Measurements from ENCODE around the gene BRPF1. TPM values are rescaled to one million over a fixed set of nuclear protein-coding genes. Genes with fewer than 3 reads are reported as not detected.

The BRPF1 gene
- total RNA-seq, 1 donor from 2014 or later = 23.0 TPM

DNA sequence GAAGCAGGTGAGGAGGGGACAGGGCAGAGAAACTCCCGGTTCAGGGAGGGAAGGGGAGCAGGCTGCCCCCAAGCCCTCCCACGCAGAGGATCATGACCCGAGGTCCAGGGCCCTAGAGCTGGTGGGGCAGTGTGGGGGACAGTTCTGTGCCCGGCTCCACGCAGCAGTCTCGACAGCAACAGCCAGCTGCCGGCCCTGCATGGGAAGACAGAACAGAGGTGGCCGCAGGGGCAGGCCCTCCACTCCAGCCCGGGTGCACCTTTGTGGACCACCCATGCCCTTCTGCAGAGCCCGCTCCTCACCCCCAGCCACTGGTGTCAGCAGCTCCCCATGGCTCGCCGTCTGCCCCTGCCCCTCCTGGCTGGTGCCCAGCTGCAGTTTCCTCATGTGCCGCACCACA, 25.9 kb downstream of the BRPF1 start:
- TF ChIP-seq, protein P1, sequence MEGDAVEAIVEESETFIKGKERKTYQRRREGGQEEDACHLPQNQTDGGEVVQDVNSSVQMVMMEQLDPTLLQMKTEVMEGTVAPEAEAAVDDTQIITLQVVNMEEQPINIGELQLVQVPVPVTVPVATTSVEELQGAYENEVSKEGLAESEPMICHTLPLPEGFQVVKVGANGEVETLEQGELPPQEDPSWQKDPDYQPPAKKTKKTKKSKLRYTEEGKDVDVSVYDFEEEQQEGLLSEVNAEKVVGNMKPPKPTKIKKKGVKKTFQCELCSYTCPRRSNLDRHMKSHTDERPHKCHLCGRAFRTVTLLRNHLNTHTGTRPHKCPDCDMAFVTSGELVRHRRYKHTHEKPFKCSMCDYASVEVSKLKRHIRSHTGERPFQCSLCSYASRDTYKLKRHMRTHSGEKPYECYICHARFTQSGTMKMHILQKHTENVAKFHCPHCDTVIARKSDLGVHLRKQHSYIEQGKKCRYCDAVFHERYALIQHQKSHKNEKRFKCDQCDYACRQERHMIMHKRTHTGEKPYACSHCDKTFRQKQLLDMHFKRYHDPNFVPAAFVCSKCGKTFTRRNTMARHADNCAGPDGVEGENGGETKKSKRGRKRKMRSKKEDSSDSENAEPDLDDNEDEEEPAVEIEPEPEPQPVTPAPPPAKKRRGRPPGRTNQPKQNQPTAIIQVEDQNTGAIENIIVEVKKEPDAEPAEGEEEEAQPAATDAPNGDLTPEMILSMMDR (IDR thresholded peaks at IDR 0.05) = no peak
- Mint-ChIP-seq H3K9me3 (ENCODE audit: unreplicated experiment) (no peaks in the 10 kb centered on the region), H3K4me3 (ENCODE audit: unreplicated experiment) (no peak overlapping the region), H3K36me3 (ENCODE audit: unreplicated experiment) (peaks cover 23% of the 10 kb centered on the region), H3K27me3 (ENCODE audit: unreplicated experiment) (no peaks in the 10 kb centered on the region), H3K27ac (ENCODE audit: unreplicated experiment) (no peak overlapping the region), H3K4me1 (ENCODE audit: unreplicated experiment) (peaks cover 9% of the 10 kb centered on the region)
- no peak for DNase-seq (ENCODE audit: extremely low spot score, unreplicated experiment)

DNA sequence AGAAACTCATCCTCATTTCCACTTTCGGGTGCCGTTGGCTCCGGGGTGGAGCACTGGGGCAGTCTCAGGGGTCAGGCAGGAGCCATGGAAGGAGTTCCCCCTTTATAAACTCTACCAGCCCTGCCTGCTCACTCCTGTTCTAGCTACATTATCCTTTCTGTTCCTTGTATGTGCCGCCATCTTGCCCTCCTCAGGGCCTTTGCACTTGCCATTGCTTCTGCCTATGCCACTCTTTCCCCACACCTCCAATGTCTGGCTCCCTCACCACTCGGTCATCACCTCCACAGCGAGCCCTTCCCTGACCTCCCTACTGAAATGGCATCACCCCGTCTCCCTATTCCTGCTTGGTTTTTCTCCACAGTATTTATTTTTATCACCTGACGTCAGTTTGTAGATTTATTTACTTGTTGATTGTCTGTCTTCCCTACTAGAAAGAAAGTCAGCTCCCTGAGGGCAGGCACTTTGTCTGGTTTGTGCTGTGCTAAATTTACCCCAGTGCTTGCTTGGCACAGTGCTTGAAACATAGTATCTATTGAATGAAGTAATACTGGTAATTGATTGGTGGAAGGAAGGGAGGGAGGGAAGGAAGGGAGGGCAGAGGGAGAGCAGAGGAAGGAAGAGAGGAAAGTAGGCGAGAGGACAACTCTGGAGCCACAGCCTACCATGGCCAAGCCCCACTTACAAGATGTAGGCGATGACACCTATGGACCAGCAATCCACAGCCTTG, 29.4 kb downstream of the BRPF1 start:
- Mint-ChIP-seq H3K4me3 (ENCODE audit: unreplicated experiment) (no peak overlapping the region), H3K27me3 (ENCODE audit: unreplicated experiment) (no peaks in the 10 kb centered on the region), H3K27ac (ENCODE audit: unreplicated experiment) (no peak overlapping the region), H3K4me1 (ENCODE audit: unreplicated experiment) (no peaks in the 10 kb centered on the region), H3K9me3 (ENCODE audit: unreplicated experiment) (no peaks in the 10 kb centered on the region), H3K36me3 (ENCODE audit: unreplicated experiment) (peaks cover 19% of the 10 kb centered on the region)
- no peak for DNase-seq (ENCODE audit: extremely low spot score, unreplicated experiment)
- TF ChIP-seq, protein P1 (IDR thresholded peaks at IDR 0.05) = no peak

DNA sequence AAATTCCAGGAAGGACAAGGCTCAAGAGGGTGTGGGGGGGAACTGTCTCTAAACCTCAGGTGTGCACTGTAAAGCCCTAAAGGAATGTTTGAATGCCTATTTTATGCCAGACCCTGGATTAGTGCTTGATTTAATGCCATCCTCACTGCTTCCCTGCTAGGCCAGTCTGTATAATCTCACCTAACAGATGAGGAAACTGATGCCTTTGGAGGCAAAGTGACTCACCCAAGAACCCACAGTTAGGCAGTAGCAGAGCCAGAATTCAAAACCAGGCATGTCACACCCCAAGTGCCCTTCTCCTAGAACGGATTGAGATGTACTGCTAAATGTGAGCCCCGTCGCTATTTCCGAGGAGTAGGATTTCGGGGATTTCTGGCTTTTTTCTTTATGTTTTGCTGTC, 30.4 kb downstream of the BRPF1 start:
- no peaks in the 10 kb centered on the region for H3K27me3 Mint-ChIP-seq (ENCODE audit: unreplicated experiment)
- DNase-seq (ENCODE audit: extremely low spot score, unreplicated experiment) = no peak
- no peak overlapping the region for H3K27ac Mint-ChIP-seq (ENCODE audit: unreplicated experiment)
- peaks cover 13% of the 10 kb centered on the region for H3K36me3 Mint-ChIP-seq (ENCODE audit: unreplicated experiment)
- TF ChIP-seq, protein P1 (IDR thresholded peaks at IDR 0.05) = no peak
- H3K4me3 Mint-ChIP-seq (ENCODE audit: unreplicated experiment) = no peak overlapping the region
- H3K9me3 Mint-ChIP-seq (ENCODE audit: unreplicated experiment) = no peaks in the 10 kb centered on the region
- H3K4me1 Mint-ChIP-seq (ENCODE audit: unreplicated experiment) = peaks cover 2% of the 10 kb centered on the region

DNA sequence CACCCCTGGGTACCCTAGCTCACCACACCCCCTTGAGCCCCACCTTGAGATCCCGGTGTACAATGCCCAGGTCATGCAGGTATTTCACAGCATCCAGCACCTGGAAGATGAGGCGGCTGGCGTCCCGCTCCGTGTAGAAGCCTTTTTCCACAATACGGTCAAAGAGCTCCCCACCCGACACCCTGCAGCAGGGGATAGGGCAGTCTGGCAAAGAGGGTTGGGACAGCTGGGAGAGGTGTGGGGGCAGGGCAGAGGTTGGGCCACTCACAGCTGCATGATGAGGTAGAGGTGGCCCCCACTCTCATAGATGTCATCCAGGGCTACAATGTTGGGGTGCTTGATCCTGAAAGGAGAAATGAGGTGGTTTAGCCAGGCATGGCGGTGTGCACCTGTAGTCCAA, 31.3 kb downstream of the BRPF1 start:
- TF ChIP-seq, protein P1 (IDR thresholded peaks at IDR 0.05) = no peak
- Mint-ChIP-seq H3K36me3 (ENCODE audit: unreplicated experiment) (peaks cover 13% of the 10 kb centered on the region), H3K27ac (ENCODE audit: unreplicated experiment) (no peak overlapping the region), H3K9me3 (ENCODE audit: unreplicated experiment) (no peaks in the 10 kb centered on the region), H3K27me3 (ENCODE audit: unreplicated experiment) (no peaks in the 10 kb centered on the region), H3K4me1 (ENCODE audit: unreplicated experiment) (peaks cover 9% of the 10 kb centered on the region), H3K4me3 (ENCODE audit: unreplicated experiment) (no peak overlapping the region)
- no peak for DNase-seq (ENCODE audit: extremely low spot score, unreplicated experiment)

DNA sequence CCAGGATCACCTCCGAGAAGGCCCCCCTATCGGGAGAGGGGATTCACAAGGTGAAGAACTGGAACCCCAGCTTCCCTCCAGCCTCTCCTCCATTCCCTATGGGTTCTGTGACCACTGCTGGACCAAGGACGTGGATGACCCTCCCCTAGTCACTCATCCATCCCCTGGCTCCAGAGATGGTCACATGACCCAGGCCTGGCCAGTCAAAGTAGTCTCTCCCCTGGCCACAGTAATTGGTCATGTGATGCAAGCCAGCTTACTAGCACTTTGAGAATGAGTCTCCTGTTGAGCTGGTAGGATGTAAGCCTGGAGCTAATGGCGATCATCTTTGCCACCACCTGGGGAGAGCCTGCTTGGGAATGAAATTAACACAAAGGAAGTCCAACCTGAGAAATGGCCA, 34.3 kb downstream of the BRPF1 start:
- no peaks in the 10 kb centered on the region for H3K27me3 Mint-ChIP-seq (ENCODE audit: unreplicated experiment)
- no peak for DNase-seq (ENCODE audit: extremely low spot score, unreplicated experiment)
- TF ChIP-seq, protein P1 (IDR thresholded peaks at IDR 0.05) = no peak
- H3K4me1 Mint-ChIP-seq (ENCODE audit: unreplicated experiment) = peaks cover 28% of the 10 kb centered on the region
- no peak overlapping the region for H3K27ac Mint-ChIP-seq (ENCODE audit: unreplicated experiment)
- H3K36me3 Mint-ChIP-seq (ENCODE audit: unreplicated experiment) = peaks cover 2% of the 10 kb centered on the region
- H3K9me3 Mint-ChIP-seq (ENCODE audit: unreplicated experiment) = no peaks in the 10 kb centered on the region
- H3K4me3 Mint-ChIP-seq (ENCODE audit: unreplicated experiment) = no peak overlapping the region
